ENCODE data around the gene VSTM2L.

VSTM2L gene

DNA sequence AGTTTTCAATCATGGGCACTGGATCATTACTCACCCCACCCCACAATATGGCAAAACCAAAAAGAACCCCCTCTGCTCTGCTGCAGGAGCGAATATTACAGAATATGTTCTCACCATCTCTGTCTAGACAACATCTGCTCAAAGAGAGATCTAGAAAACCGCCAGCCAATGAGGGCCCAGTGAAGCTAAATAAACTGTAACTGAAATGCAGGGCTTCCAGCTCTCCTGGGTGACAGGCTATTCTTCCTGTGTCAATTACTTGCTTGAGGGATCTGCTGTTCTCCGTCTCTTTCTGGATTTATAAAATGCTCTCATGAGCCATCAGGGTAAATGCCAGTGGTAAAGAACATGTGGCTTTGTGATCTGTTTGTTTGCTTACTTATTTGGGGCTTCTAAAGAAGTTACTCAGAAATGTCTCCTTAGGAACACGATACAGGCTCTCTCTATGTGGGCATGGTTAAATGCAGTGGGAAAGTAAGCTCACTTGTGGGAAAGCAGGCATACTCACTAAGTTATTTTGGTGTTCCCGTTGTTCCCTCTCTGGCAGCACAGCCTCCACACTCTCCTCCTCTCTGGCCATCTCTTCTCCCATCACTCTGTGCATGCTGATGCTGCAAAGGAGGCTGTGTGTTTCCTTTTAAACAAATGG lies 85.5 kb downstream of the VSTM2L start:
- DNase-seq (ENCODE audit: low spot score), result no peak

GRCh38 chr20:37989601-37990295 lies 86.8 kb downstream of the VSTM2L start:
- DNase-seq (ENCODE audit: low spot score), result no peak

DNA sequence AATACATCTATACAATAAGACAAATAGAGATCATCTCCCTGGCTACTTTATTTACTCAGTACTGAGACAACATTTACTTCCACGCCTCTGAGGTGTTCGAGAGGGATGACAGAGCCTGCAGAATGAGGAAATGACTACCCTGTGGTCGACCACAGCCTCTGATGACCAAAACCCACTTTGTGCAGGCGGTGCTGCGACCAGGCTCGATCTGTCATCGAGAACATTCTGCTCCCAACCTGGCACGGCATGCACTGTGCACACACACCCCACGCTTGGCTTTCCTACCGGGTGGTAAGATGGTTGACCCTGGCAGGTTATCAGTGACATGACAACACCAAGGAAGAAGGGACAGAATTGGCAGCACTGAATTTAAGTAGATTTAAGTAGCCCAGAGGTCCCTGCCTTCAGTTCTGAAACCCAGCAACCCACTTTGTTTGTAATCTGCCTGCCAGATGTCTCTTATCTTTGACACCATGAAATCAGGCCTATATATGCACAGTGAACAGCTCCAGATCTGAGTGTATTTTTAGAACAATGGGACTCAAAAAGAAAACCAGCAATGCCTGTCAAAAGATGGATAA lies 87.7 kb downstream of the VSTM2L start:
- DNase-seq (ENCODE audit: low spot score), result no peak

GRCh38 chr20:37991157-37991866 lies 88.4 kb downstream of the VSTM2L start:
- no peak for DNase-seq (ENCODE audit: low spot score)

GRCh38 chr20:37991908-37992307 lies 89.0 kb downstream of the VSTM2L start:
- DNase-seq (ENCODE audit: low spot score), result no peak

DNA sequence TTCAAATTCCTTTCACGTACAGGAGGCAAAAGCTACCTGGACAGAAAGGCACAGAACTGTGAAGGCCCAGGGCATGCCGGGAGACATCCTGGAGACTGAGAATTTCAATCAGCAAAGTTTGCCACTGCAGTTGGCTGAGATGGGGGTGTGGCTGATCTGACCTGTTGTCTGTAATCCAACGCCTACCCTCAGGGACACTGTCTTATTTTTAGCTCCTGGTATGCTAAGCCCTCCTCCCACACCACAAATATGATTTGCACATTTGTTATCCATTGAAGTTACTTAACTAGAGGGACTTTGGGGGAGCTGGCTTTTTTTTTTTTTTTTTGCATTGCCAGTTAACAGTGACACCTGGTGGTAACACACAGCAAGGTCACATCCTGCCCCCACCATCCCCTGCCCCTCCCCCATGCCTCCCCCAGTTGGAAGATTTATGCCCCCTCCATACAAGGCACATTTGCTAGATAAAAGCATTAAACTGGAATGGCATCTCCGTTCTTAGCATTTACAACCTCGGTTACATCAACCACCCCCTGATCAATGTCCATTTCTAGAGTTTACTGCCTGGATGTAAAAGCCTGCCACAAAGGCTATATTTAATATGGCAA lies 90.0 kb downstream of the VSTM2L start:
- no peak for DNase-seq (ENCODE audit: low spot score)

GRCh38 chr20:37994512-37994911 lies 91.6 kb downstream of the VSTM2L start:
- DNase-seq (ENCODE audit: low spot score), result no peak

All from globus pallidus (tissue), 1 donor.